ENCODE results near the gene FGF9. TPM values are rescaled to one million over a fixed set of nuclear protein-coding genes. Genes with fewer than 3 reads are reported as not detected.

The FGF9 gene
- total and polyA plus RNA-seq, 2 of the 8 experiments (the other 6 are each of a cell fraction or from before 2014, with no cell fraction given) = 0.02 TPM; not detected in 1

DNA sequence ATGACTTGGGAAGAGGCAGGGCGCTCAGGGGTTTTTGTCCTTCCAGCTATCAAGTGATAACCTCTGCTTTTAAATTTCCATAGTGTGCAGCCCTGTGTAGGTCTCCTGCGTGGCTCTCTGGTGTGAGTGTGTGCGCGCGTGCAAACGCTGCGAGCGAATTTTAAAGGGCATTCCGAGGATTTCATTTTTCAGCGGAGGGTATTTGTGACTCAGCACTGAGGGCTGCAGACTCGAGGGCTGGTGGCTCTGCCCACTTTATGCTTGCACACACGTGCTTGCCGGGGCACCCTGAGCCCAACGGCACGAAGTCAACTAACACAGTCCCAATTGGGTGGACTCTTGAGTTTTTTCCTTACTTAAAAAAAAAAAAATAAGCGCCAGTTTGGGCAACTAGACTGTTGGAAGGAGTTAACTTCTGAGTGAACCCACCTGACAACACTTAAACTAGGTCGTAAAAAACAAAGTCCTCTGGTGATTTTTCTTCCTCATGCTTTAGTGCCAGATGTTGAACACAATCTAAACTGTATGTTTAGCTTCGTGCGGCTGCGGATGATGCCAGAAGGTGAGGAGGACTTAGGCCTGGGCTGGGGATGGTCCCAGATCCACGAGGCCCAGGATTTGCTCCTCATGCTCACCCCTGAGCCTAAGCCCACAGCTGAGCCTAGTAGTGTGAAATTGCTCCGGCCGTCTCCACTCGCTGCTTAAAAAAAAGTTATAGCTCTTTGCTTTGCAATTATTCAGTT is 2.1 kb downstream of the FGF9 start (continued):
- TF ChIP-seq CREB1 (IDR thresholded peaks at IDR 0.05) (no peak), EP300 (IDR thresholded peaks at IDR 0.05; ENCODE audit: borderline replicate concordance in 1 of 2, low read depth in 2 of 2, low read length in 2 of 2) (no peak), CEBPB (IDR thresholded peaks at IDR 0.05; ENCODE audit: low read depth, low read length) (no peak), JUN (IDR thresholded peaks at IDR 0.05; ENCODE audit: low read depth, low read length) (no peak), SP2 (IDR thresholded peaks at IDR 0.05; ENCODE audit: low read length) (no peak), MAFK (IDR thresholded peaks at IDR 0.05; ENCODE audit: low read depth, low read length) (no peak)
- TF ChIP-seq, protein P1, sequence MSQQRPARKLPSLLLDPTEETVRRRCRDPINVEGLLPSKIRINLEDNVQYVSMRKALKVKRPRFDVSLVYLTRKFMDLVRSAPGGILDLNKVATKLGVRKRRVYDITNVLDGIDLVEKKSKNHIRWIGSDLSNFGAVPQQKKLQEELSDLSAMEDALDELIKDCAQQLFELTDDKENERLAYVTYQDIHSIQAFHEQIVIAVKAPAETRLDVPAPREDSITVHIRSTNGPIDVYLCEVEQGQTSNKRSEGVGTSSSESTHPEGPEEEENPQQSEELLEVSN (IDR thresholded peaks at IDR 0.05) = peak; percentile 73
- TF ChIP-seq, protein P2, sequence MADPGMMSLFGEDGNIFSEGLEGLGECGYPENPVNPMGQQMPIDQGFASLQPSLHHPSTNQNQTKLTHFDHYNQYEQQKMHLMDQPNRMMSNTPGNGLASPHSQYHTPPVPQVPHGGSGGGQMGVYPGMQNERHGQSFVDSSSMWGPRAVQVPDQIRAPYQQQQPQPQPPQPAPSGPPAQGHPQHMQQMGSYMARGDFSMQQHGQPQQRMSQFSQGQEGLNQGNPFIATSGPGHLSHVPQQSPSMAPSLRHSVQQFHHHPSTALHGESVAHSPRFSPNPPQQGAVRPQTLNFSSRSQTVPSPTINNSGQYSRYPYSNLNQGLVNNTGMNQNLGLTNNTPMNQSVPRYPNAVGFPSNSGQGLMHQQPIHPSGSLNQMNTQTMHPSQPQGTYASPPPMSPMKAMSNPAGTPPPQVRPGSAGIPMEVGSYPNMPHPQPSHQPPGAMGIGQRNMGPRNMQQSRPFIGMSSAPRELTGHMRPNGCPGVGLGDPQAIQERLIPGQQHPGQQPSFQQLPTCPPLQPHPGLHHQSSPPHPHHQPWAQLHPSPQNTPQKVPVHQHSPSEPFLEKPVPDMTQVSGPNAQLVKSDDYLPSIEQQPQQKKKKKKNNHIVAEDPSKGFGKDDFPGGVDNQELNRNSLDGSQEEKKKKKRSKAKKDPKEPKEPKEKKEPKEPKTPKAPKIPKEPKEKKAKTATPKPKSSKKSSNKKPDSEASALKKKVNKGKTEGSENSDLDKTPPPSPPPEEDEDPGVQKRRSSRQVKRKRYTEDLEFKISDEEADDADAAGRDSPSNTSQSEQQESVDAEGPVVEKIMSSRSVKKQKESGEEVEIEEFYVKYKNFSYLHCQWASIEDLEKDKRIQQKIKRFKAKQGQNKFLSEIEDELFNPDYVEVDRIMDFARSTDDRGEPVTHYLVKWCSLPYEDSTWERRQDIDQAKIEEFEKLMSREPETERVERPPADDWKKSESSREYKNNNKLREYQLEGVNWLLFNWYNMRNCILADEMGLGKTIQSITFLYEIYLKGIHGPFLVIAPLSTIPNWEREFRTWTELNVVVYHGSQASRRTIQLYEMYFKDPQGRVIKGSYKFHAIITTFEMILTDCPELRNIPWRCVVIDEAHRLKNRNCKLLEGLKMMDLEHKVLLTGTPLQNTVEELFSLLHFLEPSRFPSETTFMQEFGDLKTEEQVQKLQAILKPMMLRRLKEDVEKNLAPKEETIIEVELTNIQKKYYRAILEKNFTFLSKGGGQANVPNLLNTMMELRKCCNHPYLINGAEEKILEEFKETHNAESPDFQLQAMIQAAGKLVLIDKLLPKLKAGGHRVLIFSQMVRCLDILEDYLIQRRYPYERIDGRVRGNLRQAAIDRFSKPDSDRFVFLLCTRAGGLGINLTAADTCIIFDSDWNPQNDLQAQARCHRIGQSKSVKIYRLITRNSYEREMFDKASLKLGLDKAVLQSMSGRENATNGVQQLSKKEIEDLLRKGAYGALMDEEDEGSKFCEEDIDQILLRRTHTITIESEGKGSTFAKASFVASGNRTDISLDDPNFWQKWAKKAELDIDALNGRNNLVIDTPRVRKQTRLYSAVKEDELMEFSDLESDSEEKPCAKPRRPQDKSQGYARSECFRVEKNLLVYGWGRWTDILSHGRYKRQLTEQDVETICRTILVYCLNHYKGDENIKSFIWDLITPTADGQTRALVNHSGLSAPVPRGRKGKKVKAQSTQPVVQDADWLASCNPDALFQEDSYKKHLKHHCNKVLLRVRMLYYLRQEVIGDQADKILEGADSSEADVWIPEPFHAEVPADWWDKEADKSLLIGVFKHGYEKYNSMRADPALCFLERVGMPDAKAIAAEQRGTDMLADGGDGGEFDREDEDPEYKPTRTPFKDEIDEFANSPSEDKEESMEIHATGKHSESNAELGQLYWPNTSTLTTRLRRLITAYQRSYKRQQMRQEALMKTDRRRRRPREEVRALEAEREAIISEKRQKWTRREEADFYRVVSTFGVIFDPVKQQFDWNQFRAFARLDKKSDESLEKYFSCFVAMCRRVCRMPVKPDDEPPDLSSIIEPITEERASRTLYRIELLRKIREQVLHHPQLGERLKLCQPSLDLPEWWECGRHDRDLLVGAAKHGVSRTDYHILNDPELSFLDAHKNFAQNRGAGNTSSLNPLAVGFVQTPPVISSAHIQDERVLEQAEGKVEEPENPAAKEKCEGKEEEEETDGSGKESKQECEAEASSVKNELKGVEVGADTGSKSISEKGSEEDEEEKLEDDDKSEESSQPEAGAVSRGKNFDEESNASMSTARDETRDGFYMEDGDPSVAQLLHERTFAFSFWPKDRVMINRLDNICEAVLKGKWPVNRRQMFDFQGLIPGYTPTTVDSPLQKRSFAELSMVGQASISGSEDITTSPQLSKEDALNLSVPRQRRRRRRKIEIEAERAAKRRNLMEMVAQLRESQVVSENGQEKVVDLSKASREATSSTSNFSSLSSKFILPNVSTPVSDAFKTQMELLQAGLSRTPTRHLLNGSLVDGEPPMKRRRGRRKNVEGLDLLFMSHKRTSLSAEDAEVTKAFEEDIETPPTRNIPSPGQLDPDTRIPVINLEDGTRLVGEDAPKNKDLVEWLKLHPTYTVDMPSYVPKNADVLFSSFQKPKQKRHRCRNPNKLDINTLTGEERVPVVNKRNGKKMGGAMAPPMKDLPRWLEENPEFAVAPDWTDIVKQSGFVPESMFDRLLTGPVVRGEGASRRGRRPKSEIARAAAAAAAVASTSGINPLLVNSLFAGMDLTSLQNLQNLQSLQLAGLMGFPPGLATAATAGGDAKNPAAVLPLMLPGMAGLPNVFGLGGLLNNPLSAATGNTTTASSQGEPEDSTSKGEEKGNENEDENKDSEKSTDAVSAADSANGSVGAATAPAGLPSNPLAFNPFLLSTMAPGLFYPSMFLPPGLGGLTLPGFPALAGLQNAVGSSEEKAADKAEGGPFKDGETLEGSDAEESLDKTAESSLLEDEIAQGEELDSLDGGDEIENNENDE (IDR thresholded peaks at IDR 0.05; ENCODE audit: insufficient replicate concordance, low read length) = no peak

Data from H1 (cell line).